GM19452 (cell line): ENCODE data around the gene MTERF1.

Source experiments
- ATAC-seq: cut with Tn5 transposase; IDR thresholded peaks from one replicate; pipeline ENCODE4 v1.9.1; 2021; ENCODE audit not compliant: unreplicated experiment

Gene MTERF1

DNA sequence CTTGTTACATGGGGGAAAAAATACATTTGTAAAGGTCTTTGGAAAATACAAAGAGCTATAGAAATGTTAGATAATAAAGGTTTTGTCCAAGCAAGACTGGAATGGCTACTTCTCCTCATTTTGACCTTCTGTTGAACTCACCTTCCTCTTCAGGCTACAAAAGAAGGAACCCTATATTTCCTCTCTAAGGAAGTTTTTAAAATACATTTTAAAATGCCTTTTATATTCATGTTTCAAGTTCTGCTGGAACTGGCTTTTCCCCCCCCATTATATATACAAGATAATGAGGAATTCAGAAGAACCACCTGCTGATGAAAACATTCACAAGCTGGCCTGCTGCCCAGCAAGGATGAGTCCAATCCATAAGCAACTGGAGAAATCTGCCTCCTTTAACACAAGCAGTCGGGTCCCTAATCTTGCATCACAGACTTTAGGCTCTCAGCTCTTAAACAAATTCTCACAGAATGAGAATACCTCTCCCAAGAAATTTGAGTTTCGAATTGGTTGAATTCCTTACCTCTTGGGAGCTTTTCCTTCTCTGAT, 44.6 kb downstream of the MTERF1 start:
- ATAC-seq = no peak

DNA sequence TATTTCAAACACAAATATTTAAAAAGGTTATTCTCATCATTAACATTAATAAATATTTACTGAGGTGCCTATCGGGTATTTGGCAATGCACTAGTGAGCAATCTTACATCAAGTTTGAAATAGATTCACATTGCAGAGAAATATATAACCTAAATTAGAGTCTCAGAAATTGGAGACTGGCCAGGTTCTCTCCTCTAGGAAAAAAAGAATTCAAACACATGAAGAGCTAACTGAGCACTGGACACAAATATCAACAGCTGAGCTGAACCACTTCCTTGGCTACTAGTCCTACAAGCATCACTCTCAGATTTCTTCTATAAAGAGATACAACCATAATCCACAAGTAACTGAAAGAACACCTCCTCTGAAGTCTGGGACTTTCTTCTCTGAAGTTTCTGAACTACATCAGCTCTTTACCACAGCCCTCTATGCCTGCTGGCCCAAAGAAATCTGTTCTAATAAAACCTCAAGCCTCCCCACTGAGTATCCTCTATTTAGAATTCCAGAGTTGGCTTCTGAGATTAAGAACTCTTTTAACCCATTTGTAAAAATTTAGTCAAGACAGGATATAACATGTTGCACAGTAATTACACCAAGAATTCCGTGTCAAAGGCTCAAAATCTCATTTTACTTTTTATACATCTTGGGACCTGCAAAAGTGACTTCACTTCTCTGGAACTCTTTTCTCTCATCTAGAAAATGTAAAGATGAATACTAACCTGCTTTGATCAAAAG, 45.2 kb downstream of the MTERF1 start:
- ATAC-seq = no peak

DNA sequence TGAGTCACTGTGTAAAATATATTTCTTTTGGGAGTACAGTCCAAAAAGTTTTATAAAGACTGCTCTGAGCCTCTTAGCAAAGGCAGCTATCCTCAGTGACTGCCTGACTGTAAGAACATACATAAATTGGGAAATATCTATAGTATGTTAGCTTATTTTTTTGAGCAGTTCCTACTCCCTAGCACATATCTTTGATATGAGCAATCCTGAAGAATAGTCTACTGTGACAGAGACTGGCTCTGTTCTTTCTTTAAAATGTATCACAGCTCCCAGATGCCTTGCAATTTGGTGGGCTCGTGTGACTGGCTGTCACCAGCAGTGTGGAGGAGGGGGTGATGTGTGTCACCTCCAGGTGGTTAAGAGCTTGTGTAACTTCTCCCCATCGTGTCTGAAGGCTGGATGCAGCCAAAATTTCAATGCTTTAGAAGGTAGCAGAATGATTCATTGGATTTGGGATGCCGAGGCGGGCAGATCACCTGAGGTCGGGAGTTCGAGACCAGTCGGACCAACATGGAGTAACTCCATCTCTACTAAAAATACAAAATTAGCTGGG, 47.9 kb downstream of the MTERF1 start:
- ATAC-seq = no peak

DNA sequence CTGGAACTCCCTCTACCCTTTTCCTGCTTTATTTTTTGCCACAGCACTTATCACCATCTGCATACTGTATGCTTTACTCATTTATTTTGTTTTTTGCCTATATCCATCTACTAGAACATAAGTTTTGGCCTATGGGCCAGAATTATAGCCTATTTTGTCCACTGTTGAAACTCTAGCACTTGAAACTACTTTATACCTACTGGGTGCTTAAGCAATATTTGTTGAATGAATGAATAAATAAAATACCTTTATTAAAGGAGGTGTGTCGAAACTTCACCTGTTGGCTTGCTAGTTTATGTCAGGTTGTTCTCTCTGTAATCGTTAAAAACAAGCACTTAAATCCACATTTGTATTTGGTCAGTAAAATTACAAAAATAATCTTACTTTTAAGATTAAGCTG, 53.3 kb downstream of the MTERF1 start:
- ATAC-seq = no peak

DNA sequence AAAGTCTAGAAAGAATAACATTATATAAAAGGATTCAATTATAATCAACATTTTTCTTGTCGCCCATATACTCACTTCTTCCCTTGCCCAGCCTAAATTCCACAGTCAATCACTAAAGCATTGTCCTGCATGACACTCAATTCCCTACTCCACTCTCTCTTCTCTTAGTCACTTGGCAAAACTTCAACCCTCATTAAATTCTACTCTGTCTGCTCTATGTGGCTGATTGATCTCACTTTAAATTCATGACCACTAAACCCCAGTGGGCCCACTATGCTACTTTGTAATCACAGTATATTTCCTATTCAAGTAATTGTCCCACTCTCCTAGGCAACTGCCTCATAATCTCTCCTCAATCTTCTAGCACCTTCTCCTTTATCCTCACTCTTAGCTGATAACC, 54.1 kb downstream of the MTERF1 start:
- ATAC-seq = no peak

DNA sequence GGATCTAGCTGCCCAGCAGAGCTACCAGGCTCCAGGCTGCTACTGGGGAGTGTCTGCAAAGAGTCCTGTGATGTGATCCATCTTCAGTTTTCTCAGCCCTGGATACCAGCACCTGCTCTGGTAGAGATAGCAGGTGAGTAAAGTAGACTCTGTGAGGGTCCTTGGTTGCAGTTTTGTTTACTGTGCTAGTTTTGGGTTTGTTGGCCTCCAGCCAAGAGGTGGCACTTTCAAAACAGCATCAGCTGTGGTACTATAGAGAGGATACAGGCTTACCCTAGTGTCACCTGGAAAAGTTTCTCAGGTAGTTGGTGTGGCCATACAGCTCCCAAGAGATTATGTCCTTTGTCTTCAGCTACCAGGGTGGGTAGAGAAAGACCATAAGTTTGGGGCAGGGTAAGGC, 56.3 kb downstream of the MTERF1 start:
- no peak for ATAC-seq
